K562 (cell line): Measurements from ENCODE around the gene IDH3G. TPM values are rescaled to one million over a fixed set of nuclear protein-coding genes. Genes with fewer than 3 reads are reported as not detected.

Experiments used
- ATAC-seq: fragments of 200-7000 bp; cut with Tn5 transposase; 3 replicates; pipeline ENCODE4 v1.9.1; 2020; ENCODE audit warnings: moderate library complexity
- BruUV-seq: library from RNA; stranded (reverse); fragments of 400-500 nt; replicated peaks from 2 replicates; lab custom pipeline; 2021; lab: Mats Ljungman, UMichigan
- CTCF ChIA-PET: fragments of 300-600 bp; formaldehyde crosslinking; extraction: SDS; loops from one replicate; lab custom pipeline; 2021; ENCODE audit warnings: low intra/inter-chr PET ratio; lab: Yijun Ruan, JAX
- POLR2A ChIA-PET: fragments of 300-600, 350-650 bp; sonication (Branson Sonifier 250); formaldehyde crosslinking; extraction: SDS; loops from one replicate; lab custom pipeline; 2021; ENCODE audit warnings: antibody characterized with exemption, inconsistent platforms; lab: Yijun Ruan, JAX
- DNase-seq, 4 experiments: peaks; one replicate each; pipeline versions ENCODE4 v3.0.0 to v3.0.0-alpha.2; 2011 to 2018; ENCODE audit warnings: low spot score in 3 of 4, mixed read lengths in 3 of 4; ENCODE audit errors: extremely low read depth in 1 of 4
- FAIRE-seq: peaks from 2 replicates; lab custom pipeline; 2011; peaks lifted over from hg19 to GRCh38; lab: Jason Lieb, UNC
- H2AFZ ChIP-seq: 2 replicates; pipeline ENCODE4 v1.6.0; 2011; ENCODE audit warnings: low read depth, low read length, control low read depth, inconsistent platforms
- H3K27ac ChIP-seq: fragments of 200-600 bp; 3 replicates; pipeline ENCODE4 v1.8.0; 2011; ENCODE audit warnings: low read depth, mild to moderate bottlenecking, control low read depth, inconsistent platforms, low read length, moderate library complexity, mixed read lengths; ENCODE audit errors: extremely low read depth
- H3K27me3 ChIP-seq, 2 experiments: fragments of 300-600 bp in 1 of 2; 2 replicates in 1 of 2; 3 replicates in 1 of 2; pipeline versions ENCODE4 v1.6.0 to v1.8.0; 2011; ENCODE audit warnings: inconsistent platforms in 2 of 2, low read length in 2 of 2, mild to moderate bottlenecking in 1 of 2, mixed read lengths in 1 of 2, moderate library complexity in 1 of 2; ENCODE audit not compliant: control insufficient read depth in 2 of 2, insufficient read depth in 2 of 2
- H3K36me3 ChIP-seq: fragments of 300-600 bp; 3 replicates; pipeline ENCODE4 v1.8.0; 2011; ENCODE audit warnings: mild to moderate bottlenecking, low read length, inconsistent platforms; ENCODE audit not compliant: control insufficient read depth, insufficient read depth
- H3K4me1 ChIP-seq, 2 experiments: fragments of 200-600 bp in 1 of 2; replicated peaks in 1 of 2; 2 replicates in 1 of 2; 3 replicates in 1 of 2; pipeline versions ENCODE4 v1.5.1 to v1.8.0; 2011; ENCODE audit warnings: inconsistent platforms in 2 of 2, low read length in 2 of 2, mild to moderate bottlenecking in 1 of 2, mixed read lengths in 1 of 2, moderate library complexity in 1 of 2; ENCODE audit not compliant: control insufficient read depth in 2 of 2, insufficient read depth in 2 of 2
- H3K4me2 ChIP-seq: 2 replicates; pipeline ENCODE4 v1.6.1; 2011; ENCODE audit warnings: low read length, control low read depth, inconsistent platforms, mixed read lengths; ENCODE audit not compliant: insufficient read depth
- H3K4me3 ChIP-seq: fragments of 200-600 bp; sonication (generic), shearing (Covaris generic); 2 replicates; pipeline ENCODE4 v1.5.1; 2016; ENCODE audit warnings: control low read depth, inconsistent platforms
- H3K79me2 ChIP-seq: fragments of 200-600 bp; 3 replicates; pipeline ENCODE4 v1.8.0; 2011; ENCODE audit warnings: low read length, inconsistent platforms; ENCODE audit not compliant: control insufficient read depth, insufficient read depth
- H3K9ac ChIP-seq, 2 experiments: 2 replicates each; pipeline versions ENCODE4 v1.6.0 to v1.6.1; 2011; ENCODE audit warnings: low read depth in 2 of 2, low read length in 2 of 2, control low read depth in 1 of 2, inconsistent platforms in 1 of 2, mild to moderate bottlenecking in 1 of 2, mixed read lengths in 1 of 2; ENCODE audit not compliant: insufficient read depth in 1 of 2
- H3K9me1 ChIP-seq: one replicate; pipeline ENCODE4 v1.6.0; 2011; ENCODE audit warnings: inconsistent platforms, mild to moderate bottlenecking, low read length, moderate library complexity; ENCODE audit not compliant: control insufficient read depth, insufficient read depth
- H3K9me3 ChIP-seq: replicated peaks from 2 replicates; pipeline ENCODE4 v1.5.1; 2011; ENCODE audit warnings: low read depth, low read length, inconsistent platforms; ENCODE audit not compliant: control insufficient read depth, insufficient read depth
- H4K20me1 ChIP-seq: replicated peaks from 2 replicates; pipeline ENCODE4 v1.6.1; 2011; ENCODE audit warnings: low read length, inconsistent platforms, mixed read lengths; ENCODE audit not compliant: control insufficient read depth, insufficient read depth
- HNRNPUL1 ChIP-seq: fragments of 200-400 bp; formaldehyde crosslinking; IDR thresholded peaks from 2 replicates; pipeline ENCODE4 v1.6.1; 2017; ENCODE audit warnings: low read length
- NBN ChIP-seq: fragments of 450-650 bp; IDR thresholded peaks from 2 replicates; pipeline ENCODE4 v1.6.1; 2016; ENCODE audit warnings: low read depth, mild to moderate bottlenecking
- NFIC ChIP-seq: fragments of 450-650 bp; IDR thresholded peaks from 2 replicates; pipeline ENCODE4 v1.6.1; 2017; ENCODE audit warnings: mild to moderate bottlenecking, inconsistent platforms
- ZNF445 ChIP-seq: fragments of 250-450 bp; sonication (Bioruptor Pico); IDR thresholded peaks from 2 replicates; pipeline ENCODE4 v1.4.0; 2020; ENCODE audit warnings: low read depth, mild to moderate bottlenecking, moderate library complexity
- ZNF561 ChIP-seq: fragments of 450-650 bp; formaldehyde crosslinking; conservative IDR thresholded peaks from 2 replicates; pipeline ENCODE4 v1.4.0; 2020; ENCODE audit warnings: mild to moderate bottlenecking, moderate library complexity
- WGBS: fragments of 100-300 bp; shearing (Covaris generic); methylation state at CpG from one replicate; pipeline ENCODE4 v1.1.6; 2016; ENCODE audit warnings: low coverage, mixed read lengths; ENCODE audit not compliant: insufficient coverage; ENCODE audit errors: missing lambda C conversion rate; 5-methylcytosine and 5-hydroxymethylcytosine counted together
- in situ Hi-C: fragments of 300-500 bp; cut with MboI; formaldehyde crosslinking; loops from 4 replicates; pipeline ENCODE4 v1.15.0; 2018; ENCODE audit warnings: inconsistent platforms, mixed read lengths
- intact Hi-C: fragments of 100-400 bp; cut with micrococcal nuclease; formaldehyde crosslinking; loops from 2 replicates; pipeline ENCODE4 v1.14.2; 2022
- polyA plus RNA-seq, 8 experiments: library from polyadenylated mRNA; depleted of rRNA in 4 of 8; stranded (reverse) in 5 of 8; unstranded in 3 of 8; fragments of >200 nt; fragmentation: Nextera tagmentation in 2 of 8; fragmentation: Illumina TruSeq in 1 of 8; extraction: Ambion mirVana in 2 of 8; extraction: Trizol in 1 of 8; gene quantifications; 2 replicates each; pipeline versions ENCODE4 v1.2.1 to v1.2.3, GENCODE V29; 2011 to 2014; ENCODE audit warnings: inconsistent platforms in 1 of 8, missing spikeins in 1 of 8
- total RNA-seq, 7 experiments: library from RNA; depleted of rRNA in 6 of 7; stranded (reverse); fragments of >200 nt in 6 of 7; fragmentation: Illumina TruSeq in 2 of 7; extraction: Trizol in 2 of 7; gene quantifications; 2 replicates each; pipeline versions ENCODE4 v1.2.1 to v1.2.3, GENCODE V29; 2011 to 2021; ENCODE audit warnings: low replicate concordance in 1 of 7
- TF ChIP-seq, protein P1 (sequence below): sonication (generic); formaldehyde crosslinking; IDR thresholded peaks from 2 replicates; pipeline ENCODE4 v1.8.0; 2022; ENCODE audit warnings: mild to moderate bottlenecking, missing genetic modification reagents

Gene IDH3G
- total and polyA plus RNA-seq, 9 of the 15 experiments (the other 6 are each of a cell fraction or from before 2014, with no cell fraction given): 24.3 to 72.5 (median 37.9) TPM

DNA sequence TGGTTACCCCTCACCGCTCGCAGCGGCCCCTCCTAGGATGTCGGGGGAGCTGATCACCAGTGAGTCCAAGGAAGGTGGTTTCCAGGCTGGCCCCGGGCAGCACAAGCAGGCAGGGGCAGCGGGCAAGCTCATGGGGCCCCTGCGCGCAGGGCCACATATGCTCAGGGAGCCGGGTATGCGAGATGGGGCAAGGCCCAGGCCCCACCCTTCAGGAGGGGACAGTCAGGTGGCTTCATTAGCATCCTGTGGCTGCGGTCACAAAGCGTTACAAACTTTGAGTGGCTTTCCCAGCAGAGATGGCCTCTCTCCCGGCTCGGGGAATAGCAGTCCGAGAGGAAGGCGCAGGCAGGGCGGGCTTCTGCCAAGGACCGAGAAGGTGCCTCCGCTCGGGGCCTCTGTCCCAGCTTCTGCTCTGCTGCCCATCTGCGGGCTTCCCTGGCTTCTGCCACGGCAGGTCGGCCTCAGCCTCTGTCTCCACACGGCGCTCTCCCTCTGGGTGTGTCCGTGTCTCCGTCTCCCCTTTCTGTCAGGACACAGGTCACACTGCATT is 56.0 kb downstream of the IDH3G start:
- POLR2A ChIA-PET: interaction anchor here (0.6 to 1.6 kb wide), 2 partner anchors 11 to 359 kb away, joined by 4 to 5 read pairs; partner anchors contain the start of gene MECP2
- Histone ChIP-seq H3K36me3 (no peaks in the 10 kb centered on the region; the same call in 2 of the 3 replicates), H3K27me3 (no peaks in the 10 kb centered on the region), H3K9me3 (no peaks in the 10 kb centered on the region), H3K9me1 (no peaks in the 10 kb centered on the region), H3K79me2 (no peaks in the 10 kb centered on the region), H3K4me1 (peaks cover 8 to 58% of the 10 kb centered on the region in 2 experiments; a peak in 4 of 5 replicates), H3K4me3 (no peak overlapping the region), H3K27ac (no peak overlapping the region), H3K4me2 (no peak overlapping the region), H3K9ac (no peak overlapping the region; a peak in 1 of 4 replicates), H2AFZ (no peak overlapping the region), H4K20me1 (no peaks in the 10 kb centered on the region)
- TF ChIP-seq HNRNPUL1 (no peak), ZNF561 (CRISPR knock-in tag) (no peak)
- ATAC-seq (no peak), FAIRE-seq (no peak), DNase-seq (no peak)
- intact Hi-C loops: no loop called here
- no TSS peak for BruUV-seq
- in situ Hi-C loops: no loop called here
- CTCF ChIA-PET: no interaction called here
- WGBS: 79% methylated on average over 9 of the region's 27 CpGs

GRCh38 chrX:153736871-153737441 is 57.2 kb downstream of the IDH3G start:
- Histone ChIP-seq H4K20me1 (no peaks in the 10 kb centered on the region), H3K36me3 (no peaks in the 10 kb centered on the region; the same call in 2 of the 3 replicates), H3K79me2 (no peaks in the 10 kb centered on the region), H3K9me1 (no peaks in the 10 kb centered on the region), H3K9ac (peak overlapping the region in 1 of 2 experiments; percentile 68; a peak in 1 of 4 replicates), H3K4me2 (no peak overlapping the region), H3K27me3 (no peaks in the 10 kb centered on the region), H3K4me1 (peaks cover 8 to 54% of the 10 kb centered on the region in 2 experiments; a peak in 4 of 5 replicates), H2AFZ (no peak overlapping the region), H3K4me3 (no peak overlapping the region), H3K27ac (no peak overlapping the region), H3K9me3 (no peaks in the 10 kb centered on the region)
- in situ Hi-C loops (no loop called here), intact Hi-C loops (no loop called here)
- no TSS peak for BruUV-seq
- ChIA-PET POLR2A (no interaction called here), CTCF (no interaction called here)
- 83% methylated on average over 4 of the region's 15 CpGs for WGBS
- no peak for DNase-seq
- TF ChIP-seq, protein P1, sequence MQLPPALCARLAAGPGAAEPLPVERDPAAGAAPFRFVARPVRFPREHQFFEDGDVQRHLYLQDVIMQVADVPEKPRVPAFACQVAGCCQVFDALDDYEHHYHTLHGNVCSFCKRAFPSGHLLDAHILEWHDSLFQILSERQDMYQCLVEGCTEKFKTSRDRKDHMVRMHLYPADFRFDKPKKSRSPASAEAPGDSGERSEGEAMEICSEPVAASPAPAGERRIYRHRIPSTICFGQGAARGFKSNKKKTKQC (CRISPR knock-in tag): no peak
- TF ChIP-seq NFIC (peak; percentile 86), ZNF445 (no peak), NBN (no peak)
- FAIRE-seq: no peak
- no peak for ATAC-seq
